Measurements from ENCODE around the gene NCSTN.

Gene NCSTN

DNA sequence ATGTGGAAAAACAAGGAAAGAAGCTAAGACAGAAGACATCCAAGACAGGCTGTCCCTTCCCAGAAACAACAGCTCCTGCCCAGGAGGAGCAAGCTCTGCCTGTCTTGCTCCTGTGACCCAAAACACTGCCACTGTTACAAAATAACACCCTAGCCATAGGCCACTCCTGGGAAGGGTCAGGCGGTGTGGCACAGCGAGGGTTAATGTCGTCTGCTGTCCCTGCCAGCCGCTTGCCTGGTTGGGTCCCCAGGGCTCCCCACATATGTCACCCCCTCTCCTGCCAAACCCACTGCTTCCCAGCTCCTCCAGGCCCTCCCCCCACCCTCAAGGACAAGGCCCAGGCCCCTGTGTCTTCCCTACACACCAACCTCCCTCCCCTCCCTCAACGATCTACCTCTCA, 19.8 kb downstream of the NCSTN start:
- Histone ChIP-seq H3K27me3 (replicated peaks) (no peaks in the 10 kb centered on the region), H3K36me3 (replicated peaks) (peaks cover 19% of the 10 kb centered on the region), H3K27ac (no peak overlapping the region), H3K4me3 (ENCODE audit: low read depth, low read length) (no peak overlapping the region)
- no peak for DNase-seq
- in situ Hi-C loops (cut with HindIII; ENCODE audit: low pct_ligation_motif_present, low sequenced_read_pairs) = no loop called here
- TF ChIP-seq, protein P1, sequence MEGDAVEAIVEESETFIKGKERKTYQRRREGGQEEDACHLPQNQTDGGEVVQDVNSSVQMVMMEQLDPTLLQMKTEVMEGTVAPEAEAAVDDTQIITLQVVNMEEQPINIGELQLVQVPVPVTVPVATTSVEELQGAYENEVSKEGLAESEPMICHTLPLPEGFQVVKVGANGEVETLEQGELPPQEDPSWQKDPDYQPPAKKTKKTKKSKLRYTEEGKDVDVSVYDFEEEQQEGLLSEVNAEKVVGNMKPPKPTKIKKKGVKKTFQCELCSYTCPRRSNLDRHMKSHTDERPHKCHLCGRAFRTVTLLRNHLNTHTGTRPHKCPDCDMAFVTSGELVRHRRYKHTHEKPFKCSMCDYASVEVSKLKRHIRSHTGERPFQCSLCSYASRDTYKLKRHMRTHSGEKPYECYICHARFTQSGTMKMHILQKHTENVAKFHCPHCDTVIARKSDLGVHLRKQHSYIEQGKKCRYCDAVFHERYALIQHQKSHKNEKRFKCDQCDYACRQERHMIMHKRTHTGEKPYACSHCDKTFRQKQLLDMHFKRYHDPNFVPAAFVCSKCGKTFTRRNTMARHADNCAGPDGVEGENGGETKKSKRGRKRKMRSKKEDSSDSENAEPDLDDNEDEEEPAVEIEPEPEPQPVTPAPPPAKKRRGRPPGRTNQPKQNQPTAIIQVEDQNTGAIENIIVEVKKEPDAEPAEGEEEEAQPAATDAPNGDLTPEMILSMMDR (IDR thresholded peaks at IDR 0.05; ENCODE audit: low read depth, low read length, missing control alignments) = no peak

DNA sequence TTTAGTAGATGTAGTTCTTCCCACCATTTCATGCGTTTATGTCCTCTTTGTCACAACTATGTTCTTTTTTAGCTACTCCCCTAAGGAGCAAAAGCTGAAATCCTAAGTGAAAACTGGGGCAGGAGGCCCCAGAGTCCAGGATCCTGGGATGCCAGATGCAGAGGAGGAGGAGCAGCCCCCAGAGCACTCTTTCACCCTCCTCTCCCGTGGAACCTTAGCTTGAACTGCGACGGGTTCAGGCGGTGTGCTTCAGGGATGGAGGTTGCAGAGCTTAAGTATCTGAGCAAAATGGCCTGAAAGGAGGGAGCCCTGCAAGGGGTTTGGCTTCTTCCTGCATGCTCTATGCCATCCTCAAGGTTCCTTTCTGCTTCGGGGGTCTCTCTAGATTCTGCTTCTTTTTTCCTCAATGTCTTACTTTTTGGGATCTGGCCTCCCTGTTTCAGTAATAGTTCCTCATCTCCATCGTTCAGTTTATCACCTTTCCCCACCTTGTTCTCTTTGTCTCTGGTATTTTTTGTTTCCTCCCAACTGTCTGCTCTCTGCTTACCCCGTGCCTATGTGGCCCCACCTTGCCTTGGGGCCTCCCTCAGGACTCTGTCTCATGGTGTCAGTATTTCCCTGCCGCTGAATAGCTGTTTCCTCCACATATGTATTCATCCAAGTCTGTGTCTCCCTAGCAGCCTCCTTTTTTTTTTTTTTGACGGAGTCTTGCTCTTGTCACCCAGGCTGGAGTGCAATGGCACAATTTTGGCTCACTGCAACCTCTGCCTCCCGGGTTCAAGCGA, 21.0 kb downstream of the NCSTN start:
- H3K27me3 ChIP-seq (replicated peaks) = no peaks in the 10 kb centered on the region
- in situ Hi-C loops (cut with HindIII; ENCODE audit: low pct_ligation_motif_present, low sequenced_read_pairs) = no loop called here
- peaks cover 13% of the 10 kb centered on the region for H3K36me3 ChIP-seq (replicated peaks)
- H3K4me3 ChIP-seq (ENCODE audit: low read depth, low read length) = no peak overlapping the region
- TF ChIP-seq, protein P1 (IDR thresholded peaks at IDR 0.05; ENCODE audit: low read depth, low read length, missing control alignments) = no peak
- DNase-seq = no peak
- no peak overlapping the region for H3K27ac ChIP-seq

DNA sequence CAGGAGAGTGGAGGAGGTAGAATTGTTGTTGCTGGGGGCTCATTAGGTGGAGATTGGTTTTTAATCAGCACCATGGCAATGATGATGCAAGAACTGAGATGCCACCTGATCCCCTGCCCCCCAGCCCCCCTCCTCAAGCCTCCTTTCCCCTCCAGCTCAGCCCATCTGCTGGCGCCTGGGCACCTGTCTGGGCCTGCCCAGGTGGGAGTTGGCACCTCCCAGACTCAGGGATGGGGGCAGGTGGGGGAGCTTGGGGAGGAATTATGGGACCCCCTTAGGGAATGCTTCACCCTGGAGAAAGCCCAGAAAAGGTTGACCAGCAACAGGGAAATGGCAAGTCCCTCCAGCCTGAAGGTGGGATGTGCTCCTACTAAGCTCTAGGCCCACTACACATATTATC, 22.1 kb downstream of the NCSTN start:
- peaks cover 5% of the 10 kb centered on the region for H3K36me3 ChIP-seq (replicated peaks)
- no peaks in the 10 kb centered on the region for H3K27me3 ChIP-seq (replicated peaks)
- in situ Hi-C loops (cut with HindIII; ENCODE audit: low pct_ligation_motif_present, low sequenced_read_pairs) = no loop called here
- TF ChIP-seq, protein P1 (IDR thresholded peaks at IDR 0.05; ENCODE audit: low read depth, low read length, missing control alignments) = no peak
- no peak overlapping the region for H3K4me3 ChIP-seq (ENCODE audit: low read depth, low read length)
- DNase-seq = no peak
- H3K27ac ChIP-seq = no peak overlapping the region

DNA sequence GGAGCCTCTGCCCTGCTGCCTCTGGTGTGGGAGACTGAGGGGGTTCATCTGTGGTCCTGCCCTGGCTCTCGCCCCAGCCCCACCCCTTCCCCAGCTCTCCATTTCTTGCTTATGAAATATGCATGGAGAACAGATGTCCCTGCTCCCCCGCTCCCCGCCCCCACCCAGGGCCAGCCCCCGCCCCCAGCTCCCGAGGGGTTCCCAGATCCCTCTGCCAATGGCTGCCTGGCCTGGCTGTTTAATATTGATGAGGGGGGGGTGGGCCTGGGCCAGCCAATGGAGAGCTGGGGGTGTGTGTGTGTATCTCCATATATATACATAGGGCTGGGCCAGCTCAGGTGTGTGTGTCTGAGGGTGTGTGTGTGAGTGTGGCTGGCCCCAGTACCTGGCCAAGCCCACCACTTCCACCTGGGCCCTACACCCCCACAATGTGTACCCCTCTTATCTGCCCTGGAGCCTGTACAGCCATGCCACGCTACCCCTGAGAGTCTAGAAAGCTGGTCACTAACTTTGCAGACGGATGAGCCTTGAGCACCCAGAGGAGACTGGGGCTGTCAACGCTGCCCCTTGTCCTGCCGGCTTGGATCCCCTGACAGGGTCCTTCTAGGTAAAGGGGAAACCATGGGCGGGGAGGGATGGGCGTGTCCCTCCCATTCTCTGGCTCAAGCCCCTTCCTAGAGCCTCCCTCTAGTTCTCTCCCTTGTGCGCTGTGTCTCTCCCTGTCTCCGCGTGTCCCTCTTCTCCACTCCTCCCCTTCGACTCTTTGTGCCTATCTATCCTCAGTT, 23.7 kb downstream of the NCSTN start, which contains the start of gene NHLH1:
Gene NHLH1, plus strand, starts transcription at position 341 of the 785 bp plus-strand sequence. CDS start 3,661 bp downstream, outside the sequence.
- TF ChIP-seq, protein P1 (IDR thresholded peaks at IDR 0.05; ENCODE audit: low read depth, low read length, missing control alignments) = no peak
- H3K27me3 ChIP-seq (replicated peaks) = no peaks in the 10 kb centered on the region
- no peak within 1 kb of the TSS for H3K27ac ChIP-seq
- no peak within 1 kb of the TSS for H3K4me3 ChIP-seq (ENCODE audit: low read depth, low read length)
- in situ Hi-C loops (cut with HindIII; ENCODE audit: low pct_ligation_motif_present, low sequenced_read_pairs) = no loop called here
- no peaks in the 10 kb centered on the region for H3K36me3 ChIP-seq (replicated peaks)
- DNase-seq = no peak

GRCh38 chr1:160367516-160367900, 24.3 kb downstream of the NCSTN start:
- DNase-seq = no peak
- TF ChIP-seq, protein P1 (IDR thresholded peaks at IDR 0.05; ENCODE audit: low read depth, low read length, missing control alignments) = no peak
- no peak overlapping the region for H3K4me3 ChIP-seq (ENCODE audit: low read depth, low read length)
- no peak overlapping the region for H3K27ac ChIP-seq
- in situ Hi-C loops (cut with HindIII; ENCODE audit: low pct_ligation_motif_present, low sequenced_read_pairs) = no loop called here
- H3K27me3 ChIP-seq (replicated peaks) = no peaks in the 10 kb centered on the region
- no peaks in the 10 kb centered on the region for H3K36me3 ChIP-seq (replicated peaks)
